ENCODE measurements around the gene SCYL1.

DNA sequence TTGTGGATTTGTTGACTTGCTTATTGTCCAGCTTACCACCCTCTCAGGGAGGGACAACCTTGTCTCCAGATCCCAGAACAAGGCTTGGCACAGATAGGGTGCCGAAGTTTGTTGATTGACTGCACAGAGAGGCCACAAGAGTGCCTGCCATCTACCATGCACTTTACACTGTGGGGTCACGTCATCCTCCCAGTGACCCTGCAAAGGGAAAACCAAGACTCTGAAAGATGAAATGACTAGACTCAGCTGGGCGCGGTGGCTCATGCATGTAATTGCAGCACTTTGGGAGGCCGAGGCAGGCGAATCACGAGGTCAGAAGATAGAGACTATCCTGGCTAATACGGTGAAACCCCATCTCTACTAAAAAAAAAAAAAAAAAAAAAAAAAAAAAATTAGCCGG lies 37.9 kb downstream of the SCYL1 start:
- TF ChIP-seq, protein P1, sequence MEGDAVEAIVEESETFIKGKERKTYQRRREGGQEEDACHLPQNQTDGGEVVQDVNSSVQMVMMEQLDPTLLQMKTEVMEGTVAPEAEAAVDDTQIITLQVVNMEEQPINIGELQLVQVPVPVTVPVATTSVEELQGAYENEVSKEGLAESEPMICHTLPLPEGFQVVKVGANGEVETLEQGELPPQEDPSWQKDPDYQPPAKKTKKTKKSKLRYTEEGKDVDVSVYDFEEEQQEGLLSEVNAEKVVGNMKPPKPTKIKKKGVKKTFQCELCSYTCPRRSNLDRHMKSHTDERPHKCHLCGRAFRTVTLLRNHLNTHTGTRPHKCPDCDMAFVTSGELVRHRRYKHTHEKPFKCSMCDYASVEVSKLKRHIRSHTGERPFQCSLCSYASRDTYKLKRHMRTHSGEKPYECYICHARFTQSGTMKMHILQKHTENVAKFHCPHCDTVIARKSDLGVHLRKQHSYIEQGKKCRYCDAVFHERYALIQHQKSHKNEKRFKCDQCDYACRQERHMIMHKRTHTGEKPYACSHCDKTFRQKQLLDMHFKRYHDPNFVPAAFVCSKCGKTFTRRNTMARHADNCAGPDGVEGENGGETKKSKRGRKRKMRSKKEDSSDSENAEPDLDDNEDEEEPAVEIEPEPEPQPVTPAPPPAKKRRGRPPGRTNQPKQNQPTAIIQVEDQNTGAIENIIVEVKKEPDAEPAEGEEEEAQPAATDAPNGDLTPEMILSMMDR (IDR thresholded peaks at IDR 0.05): no peak
- no peak for TF ChIP-seq EZH2 (IDR thresholded peaks at IDR 0.05; ENCODE audit: borderline replicate concordance, insufficient read depth, low read depth, low read length, poor library complexity, severe bottlenecking)

All from B cell (primary cell).